HCT116 (cell line): ENCODE measurements around the gene MANSC1.

ENCODE experiments used
- EZH2 ChIP-seq: fragments of 200-600 bp; sonication (generic); IDR thresholded peaks from 2 replicates; pipeline ENCODE4 v1.6.1; 2017; ENCODE audit warnings: antibody characterized with exemption, mixed run types
- POLR2A ChIP-seq: IDR thresholded peaks from 2 replicates; pipeline ENCODE4 v1.7.0; 2011; ENCODE audit warnings: borderline replicate concordance; ENCODE audit not compliant: insufficient read depth, insufficient read length; ENCODE audit errors: extremely low read depth
- SIN3A ChIP-seq: IDR thresholded peaks from 2 replicates; pipeline ENCODE4 v1.6.1; 2012; ENCODE audit warnings: low read depth
- YY1 ChIP-seq: IDR thresholded peaks from 2 replicates; pipeline ENCODE4 v1.6.1; 2011; ENCODE audit warnings: low read length, low read depth, moderate library complexity, mild to moderate bottlenecking; ENCODE audit not compliant: insufficient replicate concordance; ENCODE audit errors: extremely low read depth
- ZNF274 ChIP-seq: fragments of 200-500 bp; sonication (Bioruptor generic); IDR thresholded peaks from 2 replicates; pipeline ENCODE4 v1.6.1; 2014; ENCODE audit warnings: mild to moderate bottlenecking, low read depth, low read length, inconsistent platforms
- TF ChIP-seq, protein P1 (sequence below), 3 experiments: fragments of 200-600 bp in 1 of 3; sonication (generic) in 1 of 3; IDR thresholded peaks in 2 of 3; conservative IDR thresholded peaks in 1 of 3; 2 replicates each; pipeline ENCODE4 v1.5.1; 2012 to 2017; ENCODE audit warnings: low read depth in 2 of 3, low read length in 2 of 3, antibody characterized with exemption in 1 of 3, borderline replicate concordance in 1 of 3, control low read depth in 1 of 3, mild to moderate bottlenecking in 1 of 3, mixed read lengths in 1 of 3, mixed run types in 1 of 3, moderate library complexity in 1 of 3; ENCODE audit not compliant: insufficient read depth in 1 of 3

DNA sequence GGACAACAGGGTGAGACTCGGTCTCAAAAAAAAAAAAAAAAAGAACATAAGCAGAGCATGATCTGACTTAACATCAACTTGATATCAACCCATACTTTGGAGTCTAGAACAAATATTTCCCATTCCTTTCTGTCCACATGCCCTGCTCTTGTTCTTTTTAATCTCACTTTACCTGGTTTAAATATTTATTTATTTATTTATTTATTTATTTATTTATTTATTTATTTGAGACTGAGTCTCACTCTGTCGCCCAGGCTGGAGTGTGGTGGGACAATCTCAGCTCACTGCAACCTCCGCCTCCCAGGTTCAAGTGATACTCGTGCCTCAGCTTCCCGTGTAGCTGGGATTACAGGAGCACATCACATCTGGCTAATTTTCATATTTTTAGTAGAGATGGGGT is 63.6 kb downstream of the MANSC1 start:
- TF ChIP-seq, protein P1, sequence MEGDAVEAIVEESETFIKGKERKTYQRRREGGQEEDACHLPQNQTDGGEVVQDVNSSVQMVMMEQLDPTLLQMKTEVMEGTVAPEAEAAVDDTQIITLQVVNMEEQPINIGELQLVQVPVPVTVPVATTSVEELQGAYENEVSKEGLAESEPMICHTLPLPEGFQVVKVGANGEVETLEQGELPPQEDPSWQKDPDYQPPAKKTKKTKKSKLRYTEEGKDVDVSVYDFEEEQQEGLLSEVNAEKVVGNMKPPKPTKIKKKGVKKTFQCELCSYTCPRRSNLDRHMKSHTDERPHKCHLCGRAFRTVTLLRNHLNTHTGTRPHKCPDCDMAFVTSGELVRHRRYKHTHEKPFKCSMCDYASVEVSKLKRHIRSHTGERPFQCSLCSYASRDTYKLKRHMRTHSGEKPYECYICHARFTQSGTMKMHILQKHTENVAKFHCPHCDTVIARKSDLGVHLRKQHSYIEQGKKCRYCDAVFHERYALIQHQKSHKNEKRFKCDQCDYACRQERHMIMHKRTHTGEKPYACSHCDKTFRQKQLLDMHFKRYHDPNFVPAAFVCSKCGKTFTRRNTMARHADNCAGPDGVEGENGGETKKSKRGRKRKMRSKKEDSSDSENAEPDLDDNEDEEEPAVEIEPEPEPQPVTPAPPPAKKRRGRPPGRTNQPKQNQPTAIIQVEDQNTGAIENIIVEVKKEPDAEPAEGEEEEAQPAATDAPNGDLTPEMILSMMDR (IDR thresholded peaks at IDR 0.05 in 2 of 3, conservative IDR thresholded peaks at IDR 0.05 in 1 of 3; ENCODE audit: borderline replicate concordance in 1 of 3, insufficient read depth in 1 of 3, low read depth in 2 of 3, low read length in 2 of 3), result no peak
- TF ChIP-seq ZNF274 (no peak), POLR2A (no peak), YY1 (no peak), SIN3A (no peak), EZH2 (no peak)
